ENCODE measurements around the gene FBXO4.
"Not testable (repeated sequence)": the region's sequence is repeated elsewhere in the genome, so short reads cannot be mapped to it uniquely, and the experiment has no call there.

The FBXO4 gene

DNA sequence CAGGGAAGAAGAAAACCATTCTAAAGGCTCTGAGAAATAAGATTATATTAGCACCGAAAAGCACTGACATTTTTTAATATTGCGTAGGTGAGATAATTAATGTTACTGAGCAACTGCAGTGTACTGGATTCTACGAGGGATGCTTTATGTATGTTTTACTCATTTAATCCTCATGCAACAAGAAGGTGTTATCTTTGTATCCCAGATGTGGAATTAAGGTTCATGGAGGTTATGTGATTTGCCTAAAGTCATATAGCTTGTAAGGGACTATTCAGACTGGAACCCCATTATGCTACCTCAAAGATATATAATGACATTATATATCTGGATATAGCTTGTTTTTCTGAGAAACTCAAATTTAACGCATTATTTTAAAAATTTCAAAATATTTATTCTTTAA is 2.5 kb downstream of the FBXO4 start:
- Mint-ChIP-seq H3K9me3 (no peaks in the 10 kb centered on the region), H3K4me3 (no peak overlapping the region), H3K36me3 (ENCODE audit: low read depth) (peaks cover 9% of the 10 kb centered on the region), H3K4me1 (peaks cover 5% of the 10 kb centered on the region), H3K27me3 (ENCODE audit: low read depth) (no peaks in the 10 kb centered on the region), H3K27ac (no peak overlapping the region)
- TF ChIP-seq, protein P1, sequence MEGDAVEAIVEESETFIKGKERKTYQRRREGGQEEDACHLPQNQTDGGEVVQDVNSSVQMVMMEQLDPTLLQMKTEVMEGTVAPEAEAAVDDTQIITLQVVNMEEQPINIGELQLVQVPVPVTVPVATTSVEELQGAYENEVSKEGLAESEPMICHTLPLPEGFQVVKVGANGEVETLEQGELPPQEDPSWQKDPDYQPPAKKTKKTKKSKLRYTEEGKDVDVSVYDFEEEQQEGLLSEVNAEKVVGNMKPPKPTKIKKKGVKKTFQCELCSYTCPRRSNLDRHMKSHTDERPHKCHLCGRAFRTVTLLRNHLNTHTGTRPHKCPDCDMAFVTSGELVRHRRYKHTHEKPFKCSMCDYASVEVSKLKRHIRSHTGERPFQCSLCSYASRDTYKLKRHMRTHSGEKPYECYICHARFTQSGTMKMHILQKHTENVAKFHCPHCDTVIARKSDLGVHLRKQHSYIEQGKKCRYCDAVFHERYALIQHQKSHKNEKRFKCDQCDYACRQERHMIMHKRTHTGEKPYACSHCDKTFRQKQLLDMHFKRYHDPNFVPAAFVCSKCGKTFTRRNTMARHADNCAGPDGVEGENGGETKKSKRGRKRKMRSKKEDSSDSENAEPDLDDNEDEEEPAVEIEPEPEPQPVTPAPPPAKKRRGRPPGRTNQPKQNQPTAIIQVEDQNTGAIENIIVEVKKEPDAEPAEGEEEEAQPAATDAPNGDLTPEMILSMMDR (IDR thresholded peaks at IDR 0.05; ENCODE audit: unreplicated experiment in 3 of 3) = no peak

DNA sequence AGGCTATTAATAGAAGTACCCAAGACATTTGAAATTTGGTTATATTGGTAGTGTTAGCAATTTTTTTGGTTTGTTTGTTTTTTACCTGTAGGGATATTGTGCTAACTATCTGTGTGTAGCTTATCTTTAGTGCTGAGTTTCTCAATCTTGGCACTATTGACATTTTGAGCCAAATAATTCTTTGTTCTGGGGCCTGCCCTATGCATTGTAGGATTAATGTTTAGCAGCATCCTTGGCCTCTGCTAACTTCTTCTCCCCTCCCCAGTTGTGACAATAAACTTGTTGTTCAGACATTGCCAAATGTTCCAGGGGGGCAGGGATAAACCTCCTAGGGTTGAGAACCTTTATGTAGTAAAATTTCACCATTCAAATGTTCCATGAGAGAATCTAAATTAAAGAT is 4.0 kb downstream of the FBXO4 start:
- Mint-ChIP-seq H3K9me3 (no peaks in the 10 kb centered on the region), H3K36me3 (ENCODE audit: low read depth) (peaks cover 4% of the 10 kb centered on the region), H3K27ac (no peak overlapping the region), H3K4me1 (peaks cover 5% of the 10 kb centered on the region), H3K27me3 (ENCODE audit: low read depth) (no peaks in the 10 kb centered on the region), H3K4me3 (no peak overlapping the region)
- TF ChIP-seq, protein P1 (IDR thresholded peaks at IDR 0.05; ENCODE audit: unreplicated experiment in 3 of 3) = no peak

DNA sequence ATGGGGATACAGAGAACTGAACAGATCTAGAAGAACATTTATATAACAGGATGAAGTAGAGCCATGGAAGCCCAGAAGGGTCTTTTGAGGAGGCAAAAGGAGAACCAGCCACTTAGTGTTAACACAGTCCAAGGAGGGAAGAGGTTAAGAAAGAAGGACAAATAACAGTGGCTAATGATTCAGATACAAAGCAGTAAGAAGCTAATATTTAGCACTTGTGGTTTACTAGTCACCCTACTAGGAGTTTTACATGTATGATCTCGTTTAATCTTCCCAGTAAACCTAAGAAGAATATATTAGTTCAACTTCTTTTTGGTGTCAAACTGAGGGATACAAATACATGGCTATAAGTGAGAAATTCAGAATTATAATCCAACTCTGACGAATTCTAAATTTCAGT is 7.7 kb downstream of the FBXO4 start:
- H3K9me3 Mint-ChIP-seq = no peaks in the 10 kb centered on the region

DNA sequence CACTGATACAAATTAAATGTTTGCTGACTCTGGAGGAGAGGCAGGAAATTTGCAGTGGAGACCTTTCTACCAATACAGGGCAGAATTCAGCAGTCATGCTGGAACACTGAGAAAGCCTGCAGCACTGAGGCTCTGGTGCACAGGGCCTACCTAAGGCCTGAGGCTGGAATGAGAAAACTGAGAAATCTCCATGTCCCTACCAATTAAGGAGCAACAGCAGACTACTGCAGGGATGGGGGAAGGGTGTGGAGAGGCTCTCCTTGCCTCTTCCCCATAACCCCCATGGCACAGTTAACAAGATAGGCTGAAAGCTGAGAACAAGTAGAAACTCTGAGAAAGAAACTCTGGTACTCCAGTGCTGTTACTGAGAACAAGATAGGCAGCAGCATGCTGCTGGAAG is 10.5 kb downstream of the FBXO4 start:
- Mint-ChIP-seq H3K36me3 (ENCODE audit: low read depth) (peaks cover 1% of the 10 kb centered on the region), H3K27me3 (ENCODE audit: low read depth) (no peaks in the 10 kb centered on the region), H3K4me1 (no peaks in the 10 kb centered on the region), H3K27ac (no peak overlapping the region), H3K9me3 (no peaks in the 10 kb centered on the region), H3K4me3 (no peak overlapping the region)
- TF ChIP-seq, protein P1 (IDR thresholded peaks at IDR 0.05; ENCODE audit: unreplicated experiment in 3 of 3) = no peak

More for the DNA sequence above, 7.7 kb downstream of the FBXO4 start:
- no peak overlapping the region for H3K4me3 Mint-ChIP-seq
- H3K27me3 Mint-ChIP-seq (ENCODE audit: low read depth) = no peaks in the 10 kb centered on the region
- no peaks in the 10 kb centered on the region for H3K4me1 Mint-ChIP-seq
- no peaks in the 10 kb centered on the region for H3K36me3 Mint-ChIP-seq (ENCODE audit: low read depth)
- H3K27ac Mint-ChIP-seq = no peak overlapping the region
- TF ChIP-seq, protein P1 (IDR thresholded peaks at IDR 0.05; ENCODE audit: unreplicated experiment in 3 of 3) = no peak

DNA sequence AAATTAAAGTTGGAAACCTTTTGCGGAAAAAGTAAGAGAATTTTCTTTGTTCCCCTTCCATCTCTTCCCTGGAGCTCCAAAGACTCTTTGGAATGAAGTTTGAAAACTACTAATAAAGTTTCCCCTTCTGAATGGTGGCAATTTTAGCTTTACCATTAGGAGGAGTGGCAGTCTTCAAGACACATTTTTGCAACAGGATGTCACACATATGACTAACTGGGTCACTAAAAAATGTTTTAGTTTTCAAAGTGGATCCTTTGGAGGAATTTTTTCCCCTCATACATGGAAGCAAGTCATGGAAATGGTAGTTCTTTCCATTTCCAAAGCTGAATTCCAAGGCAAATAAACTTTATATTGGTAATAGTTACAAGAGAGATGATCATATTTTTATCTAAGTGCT is 15.6 kb downstream of the FBXO4 start:
- H3K4me1 Mint-ChIP-seq = no peaks in the 10 kb centered on the region
- H3K9me3 Mint-ChIP-seq = no peaks in the 10 kb centered on the region
- H3K27ac Mint-ChIP-seq = no peak overlapping the region
- TF ChIP-seq, protein P1 (IDR thresholded peaks at IDR 0.05; ENCODE audit: unreplicated experiment in 3 of 3) = no peak
- H3K4me3 Mint-ChIP-seq = no peak overlapping the region
- H3K36me3 Mint-ChIP-seq (ENCODE audit: low read depth) = peaks cover 4% of the 10 kb centered on the region
- H3K27me3 Mint-ChIP-seq (ENCODE audit: low read depth) = no peaks in the 10 kb centered on the region

DNA sequence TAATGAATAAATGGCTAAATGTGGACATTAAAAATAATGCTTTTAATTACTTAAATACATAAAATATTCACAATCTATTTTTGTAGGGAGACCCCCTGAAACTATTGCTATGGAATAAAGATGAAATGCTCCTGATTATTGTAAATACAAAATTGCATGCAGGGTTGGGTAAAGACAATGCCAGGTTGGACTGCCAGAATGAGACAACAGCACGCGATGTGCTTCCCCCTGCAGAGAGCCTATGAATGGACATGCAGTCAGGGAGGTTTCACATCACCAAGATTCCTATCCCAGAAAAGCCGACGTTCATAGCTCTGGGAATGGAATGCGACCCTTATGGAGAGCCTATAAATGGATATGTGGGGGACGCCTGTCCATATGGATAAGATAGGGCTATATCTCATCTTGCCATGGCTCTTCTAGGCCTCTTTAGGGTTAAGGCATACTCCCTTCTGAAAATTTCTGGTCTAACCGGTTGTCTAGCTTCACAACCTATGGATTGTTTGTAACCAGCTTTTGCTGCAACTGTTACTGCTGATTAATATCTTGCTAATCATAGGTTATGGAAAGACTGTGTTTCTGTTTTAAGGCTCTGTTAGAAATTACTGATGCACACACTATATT is 20.4 kb downstream of the FBXO4 start:
- H3K4me1 Mint-ChIP-seq; H3K27me3 Mint-ChIP-seq (ENCODE audit: low read depth); H3K9me3 Mint-ChIP-seq; H3K4me3 Mint-ChIP-seq; H3K36me3 Mint-ChIP-seq (ENCODE audit: low read depth); H3K27ac Mint-ChIP-seq: not testable (repeated sequence)
